HEK293 (cell line): Measurements from ENCODE around the gene UBXN10.

Experiments used
- MZF1 ChIP-seq: fragments of 450-650 bp; formaldehyde crosslinking; IDR thresholded peaks from 2 replicates; pipeline ENCODE4 v1.5.1; 2017; ENCODE audit warnings: missing biosample characterization, missing genetic modification characterization, borderline replicate concordance
- PATZ1 ChIP-seq: fragments of 450-650 bp; formaldehyde crosslinking; IDR thresholded peaks from 2 replicates; pipeline ENCODE4 v1.5.1; 2016; ENCODE audit warnings: missing biosample characterization, missing genetic modification characterization
- TF ChIP-seq, protein P1 (sequence below): fragments of 450-650 bp; formaldehyde crosslinking; IDR thresholded peaks from 2 replicates; pipeline ENCODE4 v1.5.1; 2016; ENCODE audit warnings: missing biosample characterization, missing genetic modification characterization

DNA sequence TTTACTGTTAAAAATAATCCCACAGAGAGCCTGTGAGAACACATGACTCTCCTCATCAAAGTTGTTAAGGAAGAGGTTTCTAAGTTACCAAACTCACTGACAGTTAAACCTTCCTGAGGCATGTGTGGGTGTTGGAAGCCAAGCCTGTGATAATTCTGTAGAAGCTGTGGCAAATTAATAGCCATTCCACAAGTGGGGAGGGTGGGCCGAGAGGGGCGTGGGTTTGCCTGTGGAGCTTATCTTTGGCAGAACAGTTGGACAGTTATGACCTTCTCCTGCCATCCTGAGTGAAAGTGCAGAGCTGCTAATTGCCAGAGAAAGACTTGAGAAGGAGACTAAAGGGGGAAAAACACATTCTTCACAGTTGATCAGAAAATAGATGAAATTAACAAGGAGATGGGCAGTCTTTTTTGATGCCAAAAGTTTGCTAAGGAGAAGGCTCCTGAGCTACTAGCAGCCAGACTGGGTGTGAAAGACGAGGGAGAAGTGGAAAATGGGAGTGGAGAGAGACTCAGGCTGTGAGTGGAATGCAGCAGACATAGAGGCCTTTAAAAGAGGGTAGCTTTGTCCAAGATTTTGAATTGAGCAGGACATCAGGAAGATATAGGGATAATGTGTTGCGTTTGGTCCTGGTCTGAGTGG lies 2.0 kb downstream of the UBXN10 start:
- TF ChIP-seq MZF1 (tag by site-specific recombination) (no peak), PATZ1 (no peak)
- TF ChIP-seq, protein P1, sequence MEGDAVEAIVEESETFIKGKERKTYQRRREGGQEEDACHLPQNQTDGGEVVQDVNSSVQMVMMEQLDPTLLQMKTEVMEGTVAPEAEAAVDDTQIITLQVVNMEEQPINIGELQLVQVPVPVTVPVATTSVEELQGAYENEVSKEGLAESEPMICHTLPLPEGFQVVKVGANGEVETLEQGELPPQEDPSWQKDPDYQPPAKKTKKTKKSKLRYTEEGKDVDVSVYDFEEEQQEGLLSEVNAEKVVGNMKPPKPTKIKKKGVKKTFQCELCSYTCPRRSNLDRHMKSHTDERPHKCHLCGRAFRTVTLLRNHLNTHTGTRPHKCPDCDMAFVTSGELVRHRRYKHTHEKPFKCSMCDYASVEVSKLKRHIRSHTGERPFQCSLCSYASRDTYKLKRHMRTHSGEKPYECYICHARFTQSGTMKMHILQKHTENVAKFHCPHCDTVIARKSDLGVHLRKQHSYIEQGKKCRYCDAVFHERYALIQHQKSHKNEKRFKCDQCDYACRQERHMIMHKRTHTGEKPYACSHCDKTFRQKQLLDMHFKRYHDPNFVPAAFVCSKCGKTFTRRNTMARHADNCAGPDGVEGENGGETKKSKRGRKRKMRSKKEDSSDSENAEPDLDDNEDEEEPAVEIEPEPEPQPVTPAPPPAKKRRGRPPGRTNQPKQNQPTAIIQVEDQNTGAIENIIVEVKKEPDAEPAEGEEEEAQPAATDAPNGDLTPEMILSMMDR (tag by site-specific recombination): no peak
